K562 (cell line): ENCODE data around the gene MYO3B. TPM values are rescaled to one million over a fixed set of nuclear protein-coding genes. Genes with fewer than 3 reads are reported as not detected.
A peak's percentile ranks its signal among the peaks of the same experiment; 100 is the strongest.

Experiments
- FOS ChIP-seq: IDR thresholded peaks from 3 replicates; pipeline ENCODE4 v1.6.1; 2011; ENCODE audit not compliant: insufficient read length; ENCODE audit errors: extremely low read depth
- GTF2E2 ChIP-seq: fragments of 200-800 bp; sonication (Bioruptor generic); IDR thresholded peaks from 2 replicates; pipeline ENCODE4 v1.6.1; 2016; ENCODE audit warnings: missing genetic modification characterization, missing compliant biosample characterization
- RCOR1 ChIP-seq, 2 experiments: IDR thresholded peaks; 2 replicates each; pipeline ENCODE4 v1.6.1; 2012; ENCODE audit warnings: low read depth in 2 of 2, low read length in 2 of 2, borderline replicate concordance in 1 of 2, improper control_type of control experiment in 1 of 2
- RHOXF2B ChIP-seq: fragments of 250-450 bp; sonication (Bioruptor Pico); conservative IDR thresholded peaks from 2 replicates; pipeline ENCODE4 v1.5.1; 2021
- SMARCA4 ChIP-seq: fragments of 450-650 bp; IDR thresholded peaks from 2 replicates; pipeline ENCODE4 v1.6.1; 2016
- TAF15 ChIP-seq: fragments of 200-400 bp; formaldehyde crosslinking; IDR thresholded peaks from 2 replicates; pipeline ENCODE4 v1.6.1; 2017; ENCODE audit warnings: mild to moderate bottlenecking, low read depth, low read length, moderate library complexity
- TAF7 ChIP-seq: fragments of 450-650 bp; IDR thresholded peaks from 2 replicates; pipeline ENCODE4 v1.6.1; 2016; ENCODE audit warnings: missing genetic modification characterization, missing compliant biosample characterization
- TCFL5 ChIP-seq: fragments of 250-450 bp; sonication (Bioruptor Pico); conservative IDR thresholded peaks from 2 replicates; pipeline ENCODE4 v1.6.1; 2021; ENCODE audit warnings: mild to moderate bottlenecking, moderate library complexity, matching md5 sums
- XRCC3 ChIP-seq: fragments of 450-650 bp; IDR thresholded peaks from 2 replicates; pipeline ENCODE4 v1.6.1; 2017; ENCODE audit warnings: mild to moderate bottlenecking, moderate library complexity
- ZNF217 ChIP-seq: sonication (generic); formaldehyde crosslinking; IDR thresholded peaks from 2 replicates; pipeline ENCODE4 v1.8.0; 2022; ENCODE audit warnings: mild to moderate bottlenecking, missing genetic modification reagents
- ZNF224 ChIP-seq: sonication (generic); formaldehyde crosslinking; IDR thresholded peaks from 2 replicates; pipeline ENCODE4 v1.8.0; 2022; ENCODE audit warnings: mild to moderate bottlenecking, missing genetic modification reagents
- ZNF444 ChIP-seq: fragments of 250-450 bp; sonication (Bioruptor Pico); IDR thresholded peaks from 2 replicates; pipeline ENCODE4 v1.4.0; 2020; ENCODE audit warnings: mild to moderate bottlenecking, moderate library complexity
- ZNF668 ChIP-seq: fragments of 250-450 bp; sonication (Bioruptor Pico); IDR thresholded peaks from 2 replicates; pipeline ENCODE4 v1.8.0; 2022; ENCODE audit warnings: mild to moderate bottlenecking, inconsistent platforms
- ZNF780A ChIP-seq: fragments of 250-450 bp; sonication (Bioruptor Pico); IDR thresholded peaks from 2 replicates; pipeline ENCODE4 v1.5.0; 2021; ENCODE audit warnings: mild to moderate bottlenecking
- polyA plus RNA-seq, 8 experiments: library from polyadenylated mRNA; depleted of rRNA in 4 of 8; stranded (reverse) in 5 of 8; unstranded in 3 of 8; fragments of >200 nt; fragmentation: Nextera tagmentation in 2 of 8; fragmentation: Illumina TruSeq in 1 of 8; extraction: Ambion mirVana in 2 of 8; extraction: Trizol in 1 of 8; gene quantifications; 2 replicates each; pipeline versions ENCODE4 v1.2.1 to v1.2.3, GENCODE V29; 2011 to 2014; ENCODE audit warnings: inconsistent platforms in 1 of 8, missing spikeins in 1 of 8
- total RNA-seq, 7 experiments: library from RNA; depleted of rRNA in 6 of 7; stranded (reverse); fragments of >200 nt in 6 of 7; fragmentation: Illumina TruSeq in 2 of 7; extraction: Trizol in 2 of 7; gene quantifications; 2 replicates each; pipeline versions ENCODE4 v1.2.1 to v1.2.3, GENCODE V29; 2011 to 2021; ENCODE audit warnings: low replicate concordance in 1 of 7
- TF ChIP-seq, protein P1 (sequence below): fragments of 450-650 bp; IDR thresholded peaks from 2 replicates; pipeline ENCODE4 v1.7.1; 2018; ENCODE audit warnings: mild to moderate bottlenecking, low read depth; ENCODE audit not compliant: partially characterized antibody
- TF ChIP-seq, protein P2 (sequence below): fragments of 450-650 bp; IDR thresholded peaks from 2 replicates; pipeline ENCODE4 v1.7.0; 2016; ENCODE audit warnings: borderline replicate concordance
- TF ChIP-seq, protein P3 (sequence below): fragments of 250-450 bp; sonication (Bioruptor Pico); IDR thresholded peaks from 2 replicates; pipeline ENCODE4 v1.5.0; 2020; ENCODE audit warnings: mild to moderate bottlenecking, borderline replicate concordance
- TF ChIP-seq, protein P4 (sequence below): sonication (generic); IDR thresholded peaks from 2 replicates; pipeline ENCODE4 v1.6.1; 2016
- TF ChIP-seq, protein P5 (sequence below): fragments of 450-650 bp; IDR thresholded peaks from 2 replicates; pipeline ENCODE4 v1.6.1; 2016; ENCODE audit warnings: low read depth, mild to moderate bottlenecking, moderate library complexity
- TF ChIP-seq, protein P6 (sequence below): fragments of 250-450 bp; sonication (Bioruptor Pico); IDR thresholded peaks from 2 replicates; pipeline ENCODE4 v1.5.0; 2022; ENCODE audit warnings: mild to moderate bottlenecking

MYO3B gene
- total and polyA plus RNA-seq, 9 of the 15 experiments (the other 6 are each of a cell fraction or from before 2014, with no cell fraction given) = 2.7 to 6.5 (median 3.6) TPM

DNA sequence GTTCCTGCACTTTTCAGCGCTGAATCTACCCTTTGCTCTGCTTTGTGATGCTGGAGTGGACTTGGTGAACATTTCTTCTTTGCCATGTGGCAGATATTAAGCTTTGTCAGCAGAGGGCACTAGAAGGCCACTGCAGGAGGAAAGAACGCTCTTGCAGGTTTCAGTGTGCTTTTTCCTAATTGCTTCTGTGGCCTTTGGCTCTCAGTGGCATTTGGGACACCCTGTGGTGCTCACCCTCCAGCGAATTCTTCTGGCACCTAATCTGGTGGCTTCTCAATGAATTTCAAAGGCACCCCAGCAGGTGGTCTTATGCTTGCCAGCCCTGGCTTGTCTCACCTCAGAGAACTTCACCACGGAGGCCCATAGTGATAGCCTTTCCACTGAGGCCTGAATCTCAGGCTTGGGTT, 146.7 kb downstream of the MYO3B start (continued):
- TF ChIP-seq, protein P1, sequence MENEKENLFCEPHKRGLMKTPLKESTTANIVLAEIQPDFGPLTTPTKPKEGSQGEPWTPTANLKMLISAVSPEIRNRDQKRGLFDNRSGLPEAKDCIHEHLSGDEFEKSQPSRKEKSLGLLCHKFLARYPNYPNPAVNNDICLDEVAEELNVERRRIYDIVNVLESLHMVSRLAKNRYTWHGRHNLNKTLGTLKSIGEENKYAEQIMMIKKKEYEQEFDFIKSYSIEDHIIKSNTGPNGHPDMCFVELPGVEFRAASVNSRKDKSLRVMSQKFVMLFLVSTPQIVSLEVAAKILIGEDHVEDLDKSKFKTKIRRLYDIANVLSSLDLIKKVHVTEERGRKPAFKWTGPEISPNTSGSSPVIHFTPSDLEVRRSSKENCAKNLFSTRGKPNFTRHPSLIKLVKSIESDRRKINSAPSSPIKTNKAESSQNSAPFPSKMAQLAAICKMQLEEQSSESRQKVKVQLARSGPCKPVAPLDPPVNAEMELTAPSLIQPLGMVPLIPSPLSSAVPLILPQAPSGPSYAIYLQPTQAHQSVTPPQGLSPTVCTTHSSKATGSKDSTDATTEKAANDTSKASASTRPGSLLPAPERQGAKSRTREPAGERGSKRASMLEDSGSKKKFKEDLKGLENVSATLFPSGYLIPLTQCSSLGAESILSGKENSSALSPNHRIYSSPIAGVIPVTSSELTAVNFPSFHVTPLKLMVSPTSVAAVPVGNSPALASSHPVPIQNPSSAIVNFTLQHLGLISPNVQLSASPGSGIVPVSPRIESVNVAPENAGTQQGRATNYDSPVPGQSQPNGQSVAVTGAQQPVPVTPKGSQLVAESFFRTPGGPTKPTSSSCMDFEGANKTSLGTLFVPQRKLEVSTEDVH = no peak
- TF ChIP-seq ZNF780A (CRISPR knock-in tag) = no peak
- TF ChIP-seq, protein P2, sequence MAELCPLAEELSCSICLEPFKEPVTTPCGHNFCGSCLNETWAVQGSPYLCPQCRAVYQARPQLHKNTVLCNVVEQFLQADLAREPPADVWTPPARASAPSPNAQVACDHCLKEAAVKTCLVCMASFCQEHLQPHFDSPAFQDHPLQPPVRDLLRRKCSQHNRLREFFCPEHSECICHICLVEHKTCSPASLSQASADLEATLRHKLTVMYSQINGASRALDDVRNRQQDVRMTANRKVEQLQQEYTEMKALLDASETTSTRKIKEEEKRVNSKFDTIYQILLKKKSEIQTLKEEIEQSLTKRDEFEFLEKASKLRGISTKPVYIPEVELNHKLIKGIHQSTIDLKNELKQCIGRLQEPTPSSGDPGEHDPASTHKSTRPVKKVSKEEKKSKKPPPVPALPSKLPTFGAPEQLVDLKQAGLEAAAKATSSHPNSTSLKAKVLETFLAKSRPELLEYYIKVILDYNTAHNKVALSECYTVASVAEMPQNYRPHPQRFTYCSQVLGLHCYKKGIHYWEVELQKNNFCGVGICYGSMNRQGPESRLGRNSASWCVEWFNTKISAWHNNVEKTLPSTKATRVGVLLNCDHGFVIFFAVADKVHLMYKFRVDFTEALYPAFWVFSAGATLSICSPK = no peak
- TF ChIP-seq RHOXF2B (CRISPR knock-in tag) = no peak
- no peak for TF ChIP-seq ZNF444 (CRISPR knock-in tag)
- TF ChIP-seq, protein P3, sequence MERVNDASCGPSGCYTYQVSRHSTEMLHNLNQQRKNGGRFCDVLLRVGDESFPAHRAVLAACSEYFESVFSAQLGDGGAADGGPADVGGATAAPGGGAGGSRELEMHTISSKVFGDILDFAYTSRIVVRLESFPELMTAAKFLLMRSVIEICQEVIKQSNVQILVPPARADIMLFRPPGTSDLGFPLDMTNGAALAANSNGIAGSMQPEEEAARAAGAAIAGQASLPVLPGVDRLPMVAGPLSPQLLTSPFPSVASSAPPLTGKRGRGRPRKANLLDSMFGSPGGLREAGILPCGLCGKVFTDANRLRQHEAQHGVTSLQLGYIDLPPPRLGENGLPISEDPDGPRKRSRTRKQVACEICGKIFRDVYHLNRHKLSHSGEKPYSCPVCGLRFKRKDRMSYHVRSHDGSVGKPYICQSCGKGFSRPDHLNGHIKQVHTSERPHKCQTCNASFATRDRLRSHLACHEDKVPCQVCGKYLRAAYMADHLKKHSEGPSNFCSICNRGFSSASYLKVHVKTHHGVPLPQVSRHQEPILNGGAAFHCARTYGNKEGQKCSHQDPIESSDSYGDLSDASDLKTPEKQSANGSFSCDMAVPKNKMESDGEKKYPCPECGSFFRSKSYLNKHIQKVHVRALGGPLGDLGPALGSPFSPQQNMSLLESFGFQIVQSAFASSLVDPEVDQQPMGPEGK = no peak
- peak; percentile 17; the same call in 1 of the 2 replicates for TF ChIP-seq SMARCA4
- TF ChIP-seq ZNF224 = no peak
- no peak for TF ChIP-seq FOS
- no peak for TF ChIP-seq XRCC3
- no peak for TF ChIP-seq GTF2E2
- no peak for TF ChIP-seq TAF15
- TF ChIP-seq ZNF668 (CRISPR knock-in tag) = no peak
- TF ChIP-seq, protein P4, sequence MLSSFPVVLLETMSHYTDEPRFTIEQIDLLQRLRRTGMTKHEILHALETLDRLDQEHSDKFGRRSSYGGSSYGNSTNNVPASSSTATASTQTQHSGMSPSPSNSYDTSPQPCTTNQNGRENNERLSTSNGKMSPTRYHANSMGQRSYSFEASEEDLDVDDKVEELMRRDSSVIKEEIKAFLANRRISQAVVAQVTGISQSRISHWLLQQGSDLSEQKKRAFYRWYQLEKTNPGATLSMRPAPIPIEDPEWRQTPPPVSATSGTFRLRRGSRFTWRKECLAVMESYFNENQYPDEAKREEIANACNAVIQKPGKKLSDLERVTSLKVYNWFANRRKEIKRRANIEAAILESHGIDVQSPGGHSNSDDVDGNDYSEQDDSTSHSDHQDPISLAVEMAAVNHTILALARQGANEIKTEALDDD = no peak
- peak in 1 of 2 experiments; percentile 70; a peak in 1 of 4 replicates for TF ChIP-seq RCOR1 (IDR thresholded peaks at IDR 0.05; ENCODE audit: borderline replicate concordance in 1 of 2, low read depth in 2 of 2, low read length in 2 of 2)
- no peak for TF ChIP-seq ZNF217 (CRISPR knock-in tag)
- TF ChIP-seq TAF7 (tag) = no peak
- TF ChIP-seq, protein P5, sequence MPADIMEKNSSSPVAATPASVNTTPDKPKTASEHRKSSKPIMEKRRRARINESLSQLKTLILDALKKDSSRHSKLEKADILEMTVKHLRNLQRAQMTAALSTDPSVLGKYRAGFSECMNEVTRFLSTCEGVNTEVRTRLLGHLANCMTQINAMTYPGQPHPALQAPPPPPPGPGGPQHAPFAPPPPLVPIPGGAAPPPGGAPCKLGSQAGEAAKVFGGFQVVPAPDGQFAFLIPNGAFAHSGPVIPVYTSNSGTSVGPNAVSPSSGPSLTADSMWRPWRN = no peak
- TF ChIP-seq, protein P6, sequence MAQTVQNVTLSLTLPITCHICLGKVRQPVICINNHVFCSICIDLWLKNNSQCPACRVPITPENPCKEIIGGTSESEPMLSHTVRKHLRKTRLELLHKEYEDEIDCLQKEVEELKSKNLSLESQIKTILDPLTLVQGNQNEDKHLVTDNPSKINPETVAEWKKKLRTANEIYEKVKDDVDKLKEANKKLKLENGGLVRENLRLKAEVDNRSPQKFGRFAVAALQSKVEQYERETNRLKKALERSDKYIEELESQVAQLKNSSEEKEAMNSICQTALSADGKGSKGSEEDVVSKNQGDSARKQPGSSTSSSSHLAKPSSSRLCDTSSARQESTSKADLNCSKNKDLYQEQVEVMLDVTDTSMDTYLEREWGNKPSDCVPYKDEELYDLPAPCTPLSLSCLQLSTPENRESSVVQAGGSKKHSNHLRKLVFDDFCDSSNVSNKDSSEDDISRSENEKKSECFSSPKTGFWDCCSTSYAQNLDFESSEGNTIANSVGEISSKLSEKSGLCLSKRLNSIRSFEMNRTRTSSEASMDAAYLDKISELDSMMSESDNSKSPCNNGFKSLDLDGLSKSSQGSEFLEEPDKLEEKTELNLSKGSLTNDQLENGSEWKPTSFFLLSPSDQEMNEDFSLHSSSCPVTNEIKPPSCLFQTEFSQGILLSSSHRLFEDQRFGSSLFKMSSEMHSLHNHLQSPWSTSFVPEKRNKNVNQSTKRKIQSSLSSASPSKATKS (CRISPR knock-in tag) = no peak
- TF ChIP-seq TCFL5 (CRISPR knock-in tag) = no peak
